ENCODE measurements around the gene RAPH1.

DNA sequence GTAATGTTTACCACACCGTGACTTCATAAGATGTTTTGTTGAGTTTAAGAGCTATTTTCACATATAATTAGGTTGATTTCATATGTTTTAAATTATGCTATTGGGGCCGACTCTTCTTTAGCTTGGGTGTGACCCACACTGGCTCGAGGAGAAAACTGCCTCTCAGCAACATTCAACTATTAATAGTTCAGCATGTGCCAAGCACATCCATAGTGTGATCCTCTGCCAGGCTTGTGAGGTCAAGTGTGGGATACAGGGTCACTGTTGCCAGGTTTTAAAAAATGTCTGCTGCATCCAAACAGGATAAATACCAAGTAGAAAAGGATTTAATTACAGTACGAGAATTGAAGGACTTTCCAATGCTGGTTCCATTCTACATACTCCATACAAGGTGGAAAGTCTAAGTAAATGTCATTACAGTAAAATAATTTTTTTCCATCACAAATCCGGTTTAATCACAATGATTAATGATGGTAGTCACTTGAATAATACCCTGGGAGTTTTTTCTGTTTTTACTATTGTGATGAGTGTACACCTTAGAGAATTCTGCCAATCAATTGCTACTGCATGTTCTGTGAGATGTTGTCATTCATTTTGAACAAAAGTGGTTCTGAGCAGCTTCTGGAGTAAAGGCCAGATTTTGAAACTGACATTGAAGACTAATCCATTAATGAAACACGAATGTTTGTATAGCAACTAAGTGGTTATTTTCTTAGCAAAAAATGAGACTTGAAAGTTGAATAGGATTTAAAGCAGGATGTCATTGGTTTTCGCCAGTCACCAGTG lies 122.4 kb downstream of the RAPH1 start:
- TF ChIP-seq, protein P1, sequence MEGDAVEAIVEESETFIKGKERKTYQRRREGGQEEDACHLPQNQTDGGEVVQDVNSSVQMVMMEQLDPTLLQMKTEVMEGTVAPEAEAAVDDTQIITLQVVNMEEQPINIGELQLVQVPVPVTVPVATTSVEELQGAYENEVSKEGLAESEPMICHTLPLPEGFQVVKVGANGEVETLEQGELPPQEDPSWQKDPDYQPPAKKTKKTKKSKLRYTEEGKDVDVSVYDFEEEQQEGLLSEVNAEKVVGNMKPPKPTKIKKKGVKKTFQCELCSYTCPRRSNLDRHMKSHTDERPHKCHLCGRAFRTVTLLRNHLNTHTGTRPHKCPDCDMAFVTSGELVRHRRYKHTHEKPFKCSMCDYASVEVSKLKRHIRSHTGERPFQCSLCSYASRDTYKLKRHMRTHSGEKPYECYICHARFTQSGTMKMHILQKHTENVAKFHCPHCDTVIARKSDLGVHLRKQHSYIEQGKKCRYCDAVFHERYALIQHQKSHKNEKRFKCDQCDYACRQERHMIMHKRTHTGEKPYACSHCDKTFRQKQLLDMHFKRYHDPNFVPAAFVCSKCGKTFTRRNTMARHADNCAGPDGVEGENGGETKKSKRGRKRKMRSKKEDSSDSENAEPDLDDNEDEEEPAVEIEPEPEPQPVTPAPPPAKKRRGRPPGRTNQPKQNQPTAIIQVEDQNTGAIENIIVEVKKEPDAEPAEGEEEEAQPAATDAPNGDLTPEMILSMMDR (IDR thresholded peaks at IDR 0.05; ENCODE audit: low read depth, low read length) = no peak
- no peak for TF ChIP-seq EZH2phosphoT487 (IDR thresholded peaks at IDR 0.05; ENCODE audit: low read depth)
